Neutrophil (primary cell): ENCODE results near the gene TARS3.

Source experiments
- H3K27ac ChIP-seq: fragments of 200-600 bp; sonication (generic); 2 replicates; pipeline ENCODE4 v1.5.1; 2016; ENCODE audit warnings: mild to moderate bottlenecking, moderate library complexity
- H3K27me3 ChIP-seq: fragments of 200-600 bp; sonication (generic); 2 replicates; pipeline ENCODE4 v1.6.0; 2016; ENCODE audit warnings: mild to moderate bottlenecking
- H3K36me3 ChIP-seq: fragments of 200-600 bp; sonication (generic); 2 replicates; pipeline ENCODE4 v1.5.1; 2017
- H3K4me1 ChIP-seq, 2 experiments: fragments of 200-600 bp in 1 of 2; sonication (generic) in 1 of 2; 1 replicate in 1 of 2; 2 replicates in 1 of 2; pipeline versions ENCODE4 v1.5.1 to v1.6.1; 2013 to 2016; ENCODE audit warnings: low read depth in 1 of 2, low read length in 1 of 2, mild to moderate bottlenecking in 1 of 2, moderate library complexity in 1 of 2; ENCODE audit not compliant: control insufficient read depth in 1 of 2, insufficient read depth in 1 of 2
- H3K4me3 ChIP-seq, 2 experiments: fragments of 200-600 bp in 1 of 2; sonication (generic) in 1 of 2; 1 replicate in 1 of 2; 2 replicates in 1 of 2; pipeline ENCODE4 v1.5.1; 2013 to 2016; ENCODE audit warnings: low read depth in 1 of 2, low read length in 1 of 2, mild to moderate bottlenecking in 1 of 2, moderate library complexity in 1 of 2
- H3K9me3 ChIP-seq: fragments of 200-600 bp; sonication (generic); 2 replicates; pipeline ENCODE4 v1.5.1; 2016
- TF ChIP-seq, protein P1 (sequence below): fragments of 200-600 bp; sonication (generic); IDR thresholded peaks from 2 replicates; pipeline ENCODE4 v1.5.1; 2016; ENCODE audit warnings: antibody characterized with exemption

The TARS3 gene

DNA sequence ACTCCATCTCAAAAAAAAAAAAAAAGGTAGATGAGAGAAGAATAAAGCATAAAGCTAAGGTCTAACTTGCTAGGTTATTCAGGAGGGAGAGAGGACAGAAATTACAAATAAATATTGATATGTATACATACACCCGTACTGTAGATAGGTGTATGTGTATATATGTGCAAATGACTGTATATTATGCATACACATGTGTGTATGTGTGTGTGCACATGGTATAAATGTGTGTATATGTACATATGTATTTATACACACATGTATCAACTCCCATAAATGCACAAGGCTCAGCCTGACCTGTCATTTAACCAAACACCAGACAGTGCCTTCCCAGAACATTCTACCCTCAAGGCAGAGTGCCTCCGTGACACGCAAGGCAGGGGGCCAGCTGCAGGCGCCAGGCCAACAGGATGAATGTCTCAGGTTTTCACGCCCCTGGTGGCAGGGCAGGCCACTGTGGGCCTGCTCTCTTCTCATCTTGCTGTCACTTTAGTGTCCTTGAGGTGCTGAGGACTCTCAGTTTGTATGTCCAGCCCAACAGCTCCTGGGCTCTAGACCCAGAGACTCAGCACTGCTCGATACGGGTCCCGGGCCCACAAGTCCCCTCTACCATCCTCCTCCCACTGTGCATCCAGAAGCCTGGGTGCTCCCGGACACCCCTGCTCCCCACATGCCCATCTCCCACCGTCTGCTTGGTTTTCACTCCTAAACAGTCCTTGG lies 112.5 kb downstream of the TARS3 start:
- no peaks in the 10 kb centered on the region for H3K4me1 ChIP-seq
- no peak overlapping the region for H3K4me3 ChIP-seq
- peaks cover 5% of the 10 kb centered on the region for H3K27me3 ChIP-seq
- TF ChIP-seq, protein P1, sequence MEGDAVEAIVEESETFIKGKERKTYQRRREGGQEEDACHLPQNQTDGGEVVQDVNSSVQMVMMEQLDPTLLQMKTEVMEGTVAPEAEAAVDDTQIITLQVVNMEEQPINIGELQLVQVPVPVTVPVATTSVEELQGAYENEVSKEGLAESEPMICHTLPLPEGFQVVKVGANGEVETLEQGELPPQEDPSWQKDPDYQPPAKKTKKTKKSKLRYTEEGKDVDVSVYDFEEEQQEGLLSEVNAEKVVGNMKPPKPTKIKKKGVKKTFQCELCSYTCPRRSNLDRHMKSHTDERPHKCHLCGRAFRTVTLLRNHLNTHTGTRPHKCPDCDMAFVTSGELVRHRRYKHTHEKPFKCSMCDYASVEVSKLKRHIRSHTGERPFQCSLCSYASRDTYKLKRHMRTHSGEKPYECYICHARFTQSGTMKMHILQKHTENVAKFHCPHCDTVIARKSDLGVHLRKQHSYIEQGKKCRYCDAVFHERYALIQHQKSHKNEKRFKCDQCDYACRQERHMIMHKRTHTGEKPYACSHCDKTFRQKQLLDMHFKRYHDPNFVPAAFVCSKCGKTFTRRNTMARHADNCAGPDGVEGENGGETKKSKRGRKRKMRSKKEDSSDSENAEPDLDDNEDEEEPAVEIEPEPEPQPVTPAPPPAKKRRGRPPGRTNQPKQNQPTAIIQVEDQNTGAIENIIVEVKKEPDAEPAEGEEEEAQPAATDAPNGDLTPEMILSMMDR: no peak
- no peaks in the 10 kb centered on the region for H3K36me3 ChIP-seq
- H3K9me3 ChIP-seq: no peaks in the 10 kb centered on the region
- H3K27ac ChIP-seq: no peak overlapping the region

DNA sequence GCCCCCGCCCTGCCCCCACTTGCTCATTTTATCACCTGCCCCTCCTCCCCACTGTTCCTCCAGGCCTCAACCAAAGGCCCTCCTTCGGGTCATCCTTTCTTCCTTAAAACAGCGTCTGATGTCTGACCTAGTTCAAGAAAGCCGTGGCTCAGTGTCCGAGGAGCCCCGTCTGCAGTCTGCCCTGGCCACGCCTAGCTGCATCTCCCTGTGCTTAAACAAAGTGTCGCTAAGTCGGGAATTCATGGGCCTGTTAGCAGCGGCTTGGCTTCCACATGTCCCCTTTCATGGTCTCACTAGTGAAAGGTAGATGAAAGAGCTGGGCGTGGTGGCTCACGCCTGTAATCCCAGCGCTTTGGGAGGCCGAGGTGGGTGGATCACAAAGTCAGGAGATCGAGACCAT lies 113.3 kb downstream of the TARS3 start:
- H3K9me3 ChIP-seq: no peaks in the 10 kb centered on the region
- no peaks in the 10 kb centered on the region for H3K36me3 ChIP-seq
- H3K27ac ChIP-seq: no peak overlapping the region
- TF ChIP-seq, protein P1: no peak
- no peak overlapping the region for H3K4me3 ChIP-seq
- H3K4me1 ChIP-seq: no peaks in the 10 kb centered on the region
- H3K27me3 ChIP-seq: peaks cover 4% of the 10 kb centered on the region

DNA sequence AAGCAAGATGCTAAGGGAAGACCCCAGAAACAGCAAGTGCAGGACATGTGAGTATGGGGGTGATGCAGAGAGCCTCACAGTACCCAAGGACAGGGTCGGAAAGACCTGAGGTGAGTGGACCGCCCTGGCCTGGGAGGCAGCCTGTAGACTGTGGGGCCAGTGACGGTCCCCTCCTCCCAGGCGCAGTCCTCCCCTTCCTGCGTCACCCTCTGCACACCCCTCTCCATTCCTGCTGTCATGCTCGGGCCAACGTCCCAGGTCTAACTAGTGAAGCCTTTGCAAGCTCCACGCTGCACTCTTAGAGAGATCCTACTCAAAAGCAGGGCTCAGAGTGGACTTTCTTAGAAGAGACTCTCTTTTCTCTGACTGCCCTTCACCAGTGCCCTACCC lies 113.7 kb downstream of the TARS3 start:
- no peak overlapping the region for H3K27ac ChIP-seq
- H3K4me3 ChIP-seq: no peak overlapping the region
- no peaks in the 10 kb centered on the region for H3K27me3 ChIP-seq
- no peaks in the 10 kb centered on the region for H3K9me3 ChIP-seq
- no peaks in the 10 kb centered on the region for H3K36me3 ChIP-seq
- TF ChIP-seq, protein P1: no peak
- no peaks in the 10 kb centered on the region for H3K4me1 ChIP-seq

DNA sequence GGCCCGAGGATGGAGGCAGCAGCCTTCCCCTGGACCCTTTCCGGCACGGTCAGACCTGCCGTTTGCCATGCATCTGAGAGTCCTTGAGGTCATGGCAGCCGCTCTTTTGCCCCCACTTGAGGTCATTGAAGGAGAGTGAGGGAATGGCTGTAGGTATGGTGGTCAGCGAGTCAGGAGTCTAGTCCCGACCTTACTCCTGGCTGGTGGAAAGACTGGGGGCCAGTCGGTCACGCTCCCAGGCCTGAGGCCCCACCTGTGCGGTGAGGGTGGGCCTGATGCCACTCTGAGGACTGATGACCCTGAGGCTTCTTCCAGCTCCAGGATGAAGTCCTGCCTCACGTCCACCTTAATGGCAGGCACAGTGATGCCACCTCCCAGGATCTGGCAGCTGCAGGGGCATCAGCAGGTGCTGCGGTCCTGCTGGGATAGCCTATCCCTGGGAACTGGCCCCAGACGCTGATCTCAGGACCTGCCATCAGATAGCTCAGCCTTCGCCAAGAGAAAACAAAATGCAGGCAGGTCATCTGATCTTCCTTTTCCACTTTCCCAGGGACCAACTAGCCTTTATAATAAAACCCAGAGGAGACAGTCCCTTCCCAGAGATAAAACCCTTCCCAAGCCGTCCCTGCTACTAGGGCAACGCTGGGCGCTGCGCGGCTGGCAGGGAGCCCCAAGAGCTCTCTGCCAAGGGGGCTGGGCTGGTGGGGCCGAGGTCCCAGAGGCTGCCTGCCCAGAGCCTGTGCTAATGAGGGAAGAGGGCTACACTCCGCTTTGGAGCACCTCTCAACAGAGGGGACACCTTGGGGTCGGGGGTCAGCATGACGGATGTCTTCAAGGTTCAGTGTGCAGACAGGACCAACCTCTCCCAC lies 114.3 kb downstream of the TARS3 start:
- no peaks in the 10 kb centered on the region for H3K27me3 ChIP-seq
- TF ChIP-seq, protein P1: no peak
- H3K9me3 ChIP-seq: no peaks in the 10 kb centered on the region
- no peaks in the 10 kb centered on the region for H3K4me1 ChIP-seq
- no peak overlapping the region for H3K27ac ChIP-seq
- no peak overlapping the region for H3K4me3 ChIP-seq
- no peaks in the 10 kb centered on the region for H3K36me3 ChIP-seq

DNA sequence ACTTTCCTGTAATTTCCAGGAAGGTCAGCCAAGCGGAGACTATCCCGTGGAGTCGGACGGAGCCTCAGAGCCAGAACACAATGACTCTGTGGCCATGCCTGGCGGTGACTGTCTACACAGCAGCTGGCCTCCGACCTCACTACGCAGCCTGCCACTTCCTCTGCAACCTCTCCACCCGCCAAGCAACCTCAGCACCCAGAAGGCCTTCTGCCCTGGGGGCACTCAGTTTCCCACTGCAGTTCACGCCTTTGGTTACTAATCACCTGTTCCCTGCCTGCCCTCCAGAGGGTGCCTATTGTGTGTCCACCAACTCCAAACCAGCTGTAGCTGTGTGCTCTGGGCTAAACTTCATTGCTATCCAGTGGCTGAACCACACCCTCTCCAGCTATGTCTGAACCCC lies 116.1 kb downstream of the TARS3 start:
- H3K36me3 ChIP-seq: no peaks in the 10 kb centered on the region
- no peak overlapping the region for H3K4me3 ChIP-seq
- no peaks in the 10 kb centered on the region for H3K4me1 ChIP-seq
- H3K27ac ChIP-seq: no peak overlapping the region
- no peaks in the 10 kb centered on the region for H3K9me3 ChIP-seq
- H3K27me3 ChIP-seq: no peaks in the 10 kb centered on the region
- TF ChIP-seq, protein P1: no peak
